Posterior vena cava (tissue), 2 donors: ENCODE results near the gene KLHL5. TPM values are rescaled to one million over a fixed set of nuclear protein-coding genes. Genes with fewer than 3 reads are reported as not detected.

Experiments used
- DNase-seq: peaks from one replicate; pipeline ENCODE4 v3.0.0-alpha.2; 2020; ENCODE audit warnings: low spot score
- intact Hi-C, 2 donors: fragments of 100-400 bp; cut with DNase I; formaldehyde crosslinking; loops; one replicate each; pipeline versions ENCODE4 v1.14.1 to v1.14.2; 2022 to 2023
- total RNA-seq, 2 donors: library from RNA; stranded (reverse); fragmentation: NEBNext Ultra II Directional; extraction: Animal tissue kit (Norgen Biotek cat#: 25700); gene quantifications; one replicate each; pipeline ENCODE4 v1.2.1, GENCODE V29; 2021
- donor health status: DM: yes; HTN: yes; CAD: no.
- donor health status: DM: yes; HTN: yes; CAD: no.

KLHL5 gene
- total RNA-seq, 2 donors from 2014 or later: 39.1 to 51.7 TPM

DNA sequence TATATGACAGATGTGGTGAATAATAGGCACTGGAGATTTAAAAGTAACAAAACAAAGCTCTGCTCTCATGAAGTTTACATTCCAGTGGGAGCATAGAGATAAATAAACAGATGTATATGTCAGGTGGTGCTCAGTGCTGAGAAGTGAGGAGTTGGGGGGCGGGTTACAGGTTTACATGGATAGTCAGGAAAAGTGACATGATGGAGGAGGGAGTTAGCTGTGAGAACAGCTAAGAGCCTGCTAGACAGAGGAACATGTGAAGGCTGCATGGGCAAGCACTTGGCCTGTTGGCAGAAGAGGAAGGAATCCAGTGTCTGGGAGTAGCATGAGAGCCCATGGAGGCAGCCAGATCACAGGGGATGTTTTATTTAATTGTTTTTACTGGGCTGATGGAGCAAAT is 19.7 kb upstream of the KLHL5 start:
- intact Hi-C loops: no loop called here

DNA sequence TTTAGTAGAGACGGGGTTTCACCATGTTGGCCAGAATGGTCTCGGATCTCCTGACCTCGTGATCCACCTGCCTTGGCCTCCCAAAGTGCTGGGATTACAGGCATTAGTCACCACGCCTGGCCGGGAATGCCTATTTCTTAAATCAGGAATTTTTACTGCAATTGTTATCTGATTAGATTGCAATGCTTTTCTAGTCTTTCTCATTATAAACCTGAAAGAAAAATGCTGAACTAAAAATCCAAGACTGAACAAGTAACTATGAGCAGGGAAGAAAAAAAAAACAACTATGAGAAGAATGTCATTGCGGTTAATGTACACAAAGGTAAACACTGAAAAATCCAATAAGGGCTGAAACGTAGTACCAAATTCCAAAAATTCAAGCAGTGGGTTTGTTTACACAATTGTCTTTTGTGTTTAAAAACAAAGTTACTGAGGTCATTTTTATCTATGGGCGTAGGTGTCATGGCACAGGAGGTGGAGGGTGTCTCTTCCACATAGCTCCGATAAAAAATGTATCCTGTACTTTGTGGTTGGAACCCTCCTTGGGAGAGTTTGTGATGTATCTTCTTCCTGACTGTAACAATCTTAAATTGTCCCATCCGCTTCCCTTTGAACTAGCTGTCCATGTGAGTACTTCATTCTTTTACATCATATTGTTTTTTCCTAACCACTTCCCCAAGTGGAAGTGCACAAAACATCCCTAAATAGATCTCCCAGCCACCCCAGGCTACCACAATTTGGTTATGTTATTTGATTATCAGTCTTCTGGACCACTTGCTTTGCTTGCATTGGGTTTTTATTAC is 18.8 kb upstream of the KLHL5 start:
- DNase-seq: no peak
- intact Hi-C loops: no loop called here

More for the DNA sequence above, 19.7 kb upstream of the KLHL5 start:
- DNase-seq: no peak

DNA sequence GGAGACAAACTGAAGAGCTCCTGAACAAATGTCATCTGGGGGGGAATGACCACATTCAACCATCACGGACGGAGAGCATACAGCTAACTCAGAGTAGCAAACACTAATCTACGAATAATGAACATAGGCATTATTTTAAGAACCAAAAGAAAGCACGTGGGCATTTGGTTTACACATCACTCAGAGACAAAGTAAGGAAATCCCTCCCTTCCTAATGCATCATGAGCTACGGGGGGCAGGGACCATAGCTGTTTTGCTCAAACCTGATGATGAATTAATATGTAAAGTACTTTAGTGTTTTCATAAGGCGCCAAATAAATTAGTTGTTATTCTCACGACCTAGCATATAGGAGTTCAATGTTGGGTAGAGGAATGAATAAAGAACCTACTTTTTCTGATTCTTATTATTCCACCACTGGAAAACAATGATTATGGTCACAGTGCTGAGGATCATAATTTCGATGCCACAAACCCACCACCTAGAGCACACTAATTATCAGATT is 18.1 kb upstream of the KLHL5 start:
- intact Hi-C loops: no loop called here
- no peak for DNase-seq

DNA sequence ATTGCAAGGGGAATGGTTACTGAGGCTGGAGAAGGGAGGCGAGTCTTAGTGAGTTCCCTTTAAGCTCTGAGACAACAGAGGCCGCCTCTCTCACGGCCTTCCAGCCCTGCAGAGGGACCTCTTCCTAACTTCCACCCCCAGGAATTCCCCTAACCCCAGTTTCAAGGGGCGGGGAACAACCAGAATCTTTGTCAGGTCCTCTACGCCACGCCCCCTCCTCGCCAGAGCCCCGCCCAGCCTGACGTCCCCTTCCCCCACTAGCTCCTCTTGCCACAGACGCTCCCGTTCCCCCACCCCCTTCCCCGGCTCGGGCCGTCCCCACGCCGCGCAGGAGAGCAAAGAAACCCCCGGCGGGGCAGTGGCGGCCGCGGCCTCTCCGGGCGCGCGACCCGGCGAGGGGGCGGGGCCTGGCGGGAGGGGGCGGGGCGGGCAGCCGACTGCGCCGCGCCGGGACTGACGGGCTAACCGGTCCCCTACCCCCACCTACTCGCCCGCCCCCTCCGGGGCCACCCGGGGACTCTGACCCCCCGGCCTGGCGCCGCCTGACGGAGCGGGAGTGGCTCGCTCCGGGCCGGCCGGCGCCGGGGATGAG is 17.6 kb upstream of the KLHL5 start:
- peak; percentile 96 for DNase-seq
- intact Hi-C loops: no loop called here

DNA sequence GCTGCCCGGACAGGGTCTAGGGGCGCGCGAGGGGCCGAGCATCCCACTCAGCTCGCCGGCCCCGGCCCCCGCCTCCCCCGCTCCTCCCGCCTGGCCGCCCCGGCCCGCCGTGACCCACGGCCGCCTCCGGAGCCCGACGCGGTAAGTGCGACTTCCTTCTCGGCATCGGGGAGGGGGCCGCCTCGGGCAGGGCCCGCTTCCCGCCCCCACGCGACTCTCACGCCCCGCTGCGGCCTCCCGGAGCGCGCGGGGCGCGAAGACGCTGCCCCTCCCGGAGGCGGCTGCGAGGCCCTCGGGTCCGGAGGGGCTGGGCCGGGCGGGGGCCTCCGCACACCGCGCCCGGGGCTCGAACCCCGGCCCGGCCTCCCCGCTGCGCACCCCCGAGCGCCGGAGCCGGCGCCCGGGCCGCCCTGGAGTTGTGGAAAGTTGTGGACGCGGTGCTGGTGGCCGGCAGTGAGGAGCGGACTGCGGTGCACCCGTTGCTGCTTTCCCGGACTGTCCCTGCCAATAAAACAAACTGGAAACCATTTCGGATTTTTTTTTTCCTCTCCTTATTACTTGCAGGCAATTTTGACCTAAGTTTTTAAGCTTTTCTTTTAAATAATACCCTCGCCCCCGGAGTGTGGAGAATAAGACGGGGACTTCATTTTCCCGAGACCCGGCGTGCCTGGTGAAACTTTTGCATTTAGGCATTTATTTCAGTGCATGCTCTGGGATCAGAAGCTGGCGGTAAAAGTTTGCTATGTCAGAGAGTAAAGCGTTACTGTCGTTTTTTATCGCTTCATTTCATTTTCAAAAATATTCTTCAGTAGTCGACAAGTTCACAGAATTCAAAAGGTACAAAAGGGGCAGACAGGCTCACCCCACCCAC is 16.8 kb upstream of the KLHL5 start:
- DNase-seq: peak; percentile 84
- intact Hi-C loops: no loop called here

DNA sequence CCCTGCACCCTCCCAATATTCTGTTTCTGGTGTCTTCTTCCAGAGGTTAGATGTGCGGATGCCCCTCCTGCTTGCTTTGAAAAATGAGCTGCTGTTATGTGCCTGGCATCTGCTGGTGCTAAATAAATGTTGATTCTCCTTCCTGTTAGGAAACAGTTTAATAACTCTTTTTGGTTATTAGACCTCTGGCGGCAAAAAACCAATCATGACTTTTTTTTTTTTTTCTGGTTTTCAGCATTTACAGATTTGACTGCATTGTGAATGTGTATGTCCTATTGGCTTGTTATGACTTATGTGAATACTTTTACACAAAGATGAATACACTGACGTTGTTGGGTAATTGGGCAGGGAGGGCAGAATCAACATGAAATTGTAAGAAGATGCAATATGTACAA is 16.2 kb upstream of the KLHL5 start:
- intact Hi-C loops: no loop called here
- DNase-seq: no peak

DNA sequence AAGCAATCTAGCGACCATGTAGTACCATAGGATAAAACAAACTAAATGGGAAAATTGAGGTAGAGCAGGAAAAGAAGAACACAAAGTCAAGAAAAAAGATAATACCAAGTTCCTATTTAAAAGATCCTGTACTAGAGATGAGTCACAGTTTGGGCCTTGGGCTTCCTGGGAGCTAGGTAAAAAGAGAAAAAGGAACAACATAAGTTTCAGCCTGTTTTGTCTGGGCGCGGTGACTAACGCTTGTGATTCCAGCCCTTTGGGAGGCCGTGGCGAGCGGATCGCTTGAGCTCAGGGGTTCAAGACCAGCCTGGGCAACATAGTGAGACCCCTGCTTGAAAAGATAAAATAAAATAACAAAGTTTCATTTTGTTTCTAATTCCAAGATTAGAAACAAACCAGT is 15.8 kb upstream of the KLHL5 start:
- no peak for DNase-seq
- intact Hi-C loops: no loop called here

DNA sequence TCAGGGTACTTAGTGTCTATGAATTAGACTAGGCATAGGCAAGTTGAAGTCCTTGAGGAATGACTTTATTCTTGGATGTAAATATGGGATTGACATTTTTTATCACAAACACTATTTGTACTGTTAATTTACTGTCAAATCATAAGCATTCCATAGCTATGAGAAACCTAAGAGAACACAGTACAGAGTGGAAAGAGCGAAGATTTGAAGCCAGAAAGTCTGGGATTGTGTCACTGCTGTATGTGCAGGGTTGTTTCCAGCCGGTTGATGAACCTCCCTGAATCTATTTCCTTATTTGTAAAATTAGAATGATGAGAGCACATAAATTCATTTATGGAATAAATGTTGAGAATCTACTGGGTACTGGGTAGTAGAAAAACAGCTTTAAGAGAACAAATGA is 14.4 kb upstream of the KLHL5 start:
- intact Hi-C loops: no loop called here
- DNase-seq: no peak

DNA sequence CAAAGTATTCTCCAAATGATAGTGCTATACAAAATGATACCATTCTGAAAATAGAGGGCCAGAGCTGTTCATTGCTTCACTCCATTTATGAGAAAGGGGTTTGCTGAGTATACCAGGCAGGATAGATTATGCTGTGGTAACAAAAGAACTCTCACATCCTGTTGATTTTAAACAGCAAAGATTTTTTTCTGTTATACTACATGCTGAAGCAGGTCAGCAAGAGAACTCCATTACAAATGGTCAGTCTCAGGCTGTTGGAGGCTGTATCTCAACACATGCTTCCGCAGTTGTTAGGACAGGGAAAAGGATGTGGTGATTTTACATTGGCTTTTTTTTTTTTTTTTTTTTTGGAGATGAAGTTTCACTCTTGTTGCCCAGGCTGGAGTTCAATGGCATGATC is 13.7 kb upstream of the KLHL5 start:
- intact Hi-C loops: no loop called here

DNA sequence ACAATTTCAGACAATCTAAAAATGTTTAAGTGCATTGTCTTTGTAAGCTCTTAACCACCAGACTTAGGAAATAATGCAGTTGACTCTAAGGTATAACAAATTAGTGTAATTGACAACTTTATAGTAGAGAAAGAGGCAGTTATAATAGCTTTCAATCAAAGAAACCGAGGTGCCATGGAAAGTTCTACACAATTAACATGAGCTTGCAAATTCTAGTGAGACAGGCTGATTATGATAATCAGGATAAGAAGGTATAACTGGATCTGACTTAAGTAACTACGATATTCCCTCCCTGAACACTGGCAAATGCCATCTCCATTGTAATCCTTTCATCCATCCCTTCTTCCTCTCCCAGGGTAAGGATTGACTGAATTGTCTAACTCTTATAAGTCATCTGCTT is 11.4 kb upstream of the KLHL5 start:
- intact Hi-C loops: no loop called here
- no peak for DNase-seq

More for the DNA sequence above, 13.7 kb upstream of the KLHL5 start:
- DNase-seq: no peak

DNA sequence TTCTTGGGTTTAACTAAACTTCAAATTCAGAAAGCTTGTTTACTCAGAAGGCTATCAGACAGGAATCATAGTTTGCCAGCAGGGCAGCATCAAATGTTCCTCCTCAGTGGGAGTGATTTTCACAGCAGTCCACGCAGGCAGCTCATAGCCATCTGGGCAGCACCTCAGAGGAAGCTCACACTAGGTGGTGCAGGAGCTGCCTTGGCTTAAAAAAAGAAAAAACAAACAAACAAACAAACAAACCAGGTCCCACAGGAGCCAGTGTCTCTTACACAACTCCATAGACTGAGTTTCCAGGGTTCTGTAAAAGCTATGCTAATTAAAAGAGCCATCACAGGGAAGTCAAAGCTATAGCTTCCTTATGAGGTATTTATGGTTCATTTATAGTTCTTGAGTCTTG is 10.5 kb upstream of the KLHL5 start:
- intact Hi-C loops: no loop called here
- DNase-seq: no peak

DNA sequence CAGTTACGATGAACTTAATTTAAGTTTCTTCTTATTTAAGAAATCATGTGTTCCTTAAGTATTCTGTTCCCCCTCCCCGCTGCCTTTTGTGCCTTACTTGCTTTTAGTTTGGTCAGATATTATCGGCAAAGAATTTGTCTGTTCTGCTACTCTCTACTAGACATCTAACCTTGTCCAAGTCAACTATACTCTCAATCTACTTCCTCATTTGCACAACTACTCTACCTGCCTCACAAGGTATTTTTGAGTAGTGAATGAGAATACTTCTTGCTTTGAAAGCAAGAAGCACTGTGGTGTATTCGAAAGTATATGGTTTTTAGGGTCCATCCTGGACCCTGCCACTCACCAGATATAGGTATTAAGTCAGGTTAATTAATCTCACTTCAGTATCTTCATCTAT is 8.0 kb upstream of the KLHL5 start:
- DNase-seq: no peak
- intact Hi-C loops: no loop called here

DNA sequence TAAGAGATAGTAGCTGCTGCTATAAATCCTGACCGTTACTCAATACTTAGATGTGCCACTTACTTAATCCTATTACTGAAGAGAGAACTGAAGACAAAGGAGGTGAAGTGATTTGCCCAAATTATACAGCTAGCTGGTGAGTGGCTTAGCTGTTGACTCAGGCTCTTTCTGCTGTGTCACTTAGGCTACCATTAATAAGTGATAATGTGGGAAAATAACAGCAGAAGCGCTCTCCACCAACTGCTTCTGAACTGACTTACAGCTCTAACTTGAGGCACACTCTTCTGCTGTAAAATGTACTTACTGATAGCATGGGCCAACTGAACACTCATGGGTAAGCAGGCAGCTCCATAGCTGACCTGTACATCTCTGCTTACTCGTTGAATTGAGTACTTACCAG is 7.5 kb upstream of the KLHL5 start:
- intact Hi-C loops: no loop called here

DNA sequence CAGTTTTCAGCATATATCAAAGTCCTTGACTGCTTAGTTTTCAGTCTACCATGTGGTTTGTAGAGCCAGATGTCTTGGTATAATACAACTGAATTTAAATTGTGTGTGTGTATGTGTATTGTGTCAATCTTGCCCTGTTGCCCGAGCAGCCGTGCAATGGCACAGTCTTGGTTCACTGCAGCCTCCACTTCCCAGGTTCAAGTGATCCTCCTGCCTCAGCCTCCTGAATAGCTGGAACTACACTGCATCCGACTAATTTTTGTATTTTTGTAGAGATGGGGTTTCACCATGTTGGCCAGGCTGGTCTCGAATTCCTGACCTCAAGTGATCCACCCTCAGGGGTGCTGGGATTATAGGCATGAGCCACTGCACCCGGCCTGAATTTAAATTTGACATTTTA is 6.0 kb upstream of the KLHL5 start:
- DNase-seq: no peak

More for the DNA sequence above, 7.5 kb upstream of the KLHL5 start:
- DNase-seq: no peak

DNA sequence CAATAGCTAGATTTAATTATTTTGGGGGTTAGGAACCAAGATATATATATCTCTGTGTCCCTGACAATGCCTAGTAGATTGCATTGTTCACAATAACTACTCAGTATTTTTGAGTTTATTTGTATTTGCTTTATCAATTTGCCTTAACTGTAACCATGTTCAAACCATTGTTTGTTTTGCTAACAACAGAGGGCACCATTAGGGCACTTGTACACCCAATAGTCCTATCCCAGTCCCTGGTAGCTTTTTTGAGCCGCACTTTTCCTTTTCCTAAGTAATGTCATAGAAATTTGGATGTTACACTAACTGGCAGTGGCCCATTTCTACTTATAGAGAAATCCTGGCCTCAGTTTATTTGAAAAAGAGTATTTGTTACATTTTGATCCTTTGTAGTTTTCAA is 575 bp upstream of the KLHL5 start:
- intact Hi-C loops: no loop called here

More for the DNA sequence above, 6.0 kb upstream of the KLHL5 start:
- intact Hi-C loops: no loop called here

DNA sequence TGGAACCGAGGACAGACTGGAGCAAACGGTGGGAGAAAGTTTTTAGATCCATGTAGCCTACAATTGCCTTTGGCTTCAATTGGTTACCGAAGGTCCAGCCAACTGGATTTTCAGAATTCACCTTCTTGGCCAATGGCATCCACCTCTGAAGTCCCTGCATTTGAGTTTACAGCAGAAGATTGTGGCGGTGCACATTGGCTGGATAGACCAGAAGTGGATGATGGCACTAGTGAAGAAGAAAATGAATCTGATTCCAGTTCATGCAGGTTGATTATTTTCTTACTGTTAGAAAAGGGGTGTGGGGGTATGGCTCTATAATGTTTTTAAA is 702 bp downstream of the KLHL5 start:
- intact Hi-C loops: no loop called here
- DNase-seq: no peak

More for the DNA sequence above, 575 bp upstream of the KLHL5 start:
- no peak for DNase-seq

DNA sequence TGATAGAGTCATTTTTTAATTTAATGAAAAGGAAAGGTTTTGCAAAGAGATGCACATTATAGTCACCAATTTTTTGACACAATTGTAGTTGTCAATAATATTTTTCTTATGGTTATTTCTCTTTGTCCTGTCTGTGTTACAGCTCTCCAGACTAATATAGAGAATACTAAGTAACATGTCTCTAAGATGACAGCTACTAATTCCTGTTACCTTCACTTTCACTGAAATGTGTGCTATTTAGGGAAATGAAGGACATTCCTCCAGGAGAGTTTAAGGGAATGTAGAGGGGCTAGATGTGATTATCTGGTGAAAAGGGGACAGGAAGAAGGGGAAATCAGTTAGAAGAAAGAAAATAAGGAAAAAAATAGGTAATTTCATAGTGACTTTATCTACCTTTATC is 1.4 kb downstream of the KLHL5 start:
- intact Hi-C loops: no loop called here
- no peak for DNase-seq

DNA sequence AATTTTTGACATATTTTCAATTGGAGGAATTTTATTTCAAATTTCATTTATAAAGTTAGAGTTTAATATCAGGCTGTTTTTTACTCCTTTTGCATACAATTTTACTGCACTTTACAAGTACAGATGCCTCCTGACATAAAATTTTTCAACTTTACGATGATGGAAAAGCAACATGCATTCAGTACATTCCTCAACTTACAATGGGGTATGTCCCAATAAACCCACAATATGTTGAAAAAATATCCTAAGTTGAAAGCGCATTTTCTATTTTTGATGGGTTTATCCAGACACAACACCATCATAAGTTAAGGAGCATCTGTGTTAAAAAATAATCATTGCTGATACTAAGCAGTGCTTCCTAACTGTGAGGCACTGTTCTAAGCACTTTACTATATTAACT is 4.3 kb downstream of the KLHL5 start:
- intact Hi-C loops: no loop called here
- DNase-seq: no peak

DNA sequence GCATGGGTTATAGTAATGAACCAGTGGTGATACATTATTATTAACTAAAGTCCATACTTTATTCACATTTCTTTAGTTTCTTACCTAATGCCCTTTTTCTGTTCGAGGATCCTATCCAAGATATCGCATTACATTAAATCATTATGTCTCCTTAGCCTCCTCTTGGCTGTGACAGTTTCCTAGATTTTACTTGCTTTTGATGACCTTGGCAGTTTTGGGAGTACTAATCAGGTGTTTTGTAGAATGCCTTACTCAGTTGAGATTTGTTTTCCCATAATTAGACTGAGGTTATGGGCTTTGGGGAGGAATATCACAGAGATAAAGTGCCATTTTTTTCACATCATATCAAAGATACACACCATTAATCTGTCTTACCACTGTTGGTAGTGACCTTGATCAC is 5.0 kb downstream of the KLHL5 start:
- no peak for DNase-seq
- intact Hi-C loops: no loop called here

DNA sequence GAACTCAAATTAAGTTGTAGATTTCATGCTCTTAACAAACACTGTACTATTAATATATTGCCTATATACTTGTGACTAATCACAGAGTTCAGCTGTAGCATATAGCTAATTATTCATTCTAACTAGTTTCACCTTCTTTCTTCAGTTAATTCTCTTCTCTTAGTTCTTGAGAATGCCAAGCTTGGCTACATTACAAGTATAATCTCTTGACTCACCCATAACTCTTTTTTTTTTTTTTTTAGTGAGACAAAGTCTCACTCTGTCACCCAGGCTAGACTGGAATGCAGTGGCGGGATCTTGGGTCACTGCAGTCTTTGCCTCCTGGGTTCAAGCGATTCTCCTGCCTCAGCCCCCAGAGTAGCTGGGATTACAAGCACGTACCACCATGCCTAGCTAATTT is 5.4 kb downstream of the KLHL5 start:
- intact Hi-C loops: no loop called here
- no peak for DNase-seq
